Stimulated activated CD4-positive, alpha-beta T cell treated with anti-CD3 and anti-CD28 coated beads, TNF-alpha, amount 100 ng/mL, for 4 hours (primary cell): ENCODE results near the gene SESTD1.

ENCODE experiments used
- DNase-seq, 3 experiments: peaks; one replicate each; pipeline ENCODE4 v3.0.0-alpha.2; 2020; ENCODE audit warnings: low read depth in 3 of 3

SESTD1 gene

GRCh38 chr2:179264368-179265081 lies at the start of gene SESTD1:
SESTD1 (minus strand) TSS chr2:179264832; CDS start chr2:179191841, 72,991 bp downstream.
- peak; percentile 39 to 48 (median 44) for DNase-seq

- DNase-seq: no peak
Observed at GRCh38 chr2:179313057-179313456, 48.4 kb upstream of the SESTD1 start.

- DNase-seq: no peak
Observed at GRCh38 chr2:179311101-179311500, 46.5 kb upstream of the SESTD1 start.

- DNase-seq: no peak
Observed at GRCh38 chr2:179307616-179308371, 43.2 kb upstream of the SESTD1 start.

- no peak for DNase-seq
Observed at GRCh38 chr2:179305125-179305524, 40.5 kb upstream of the SESTD1 start.

DNA sequence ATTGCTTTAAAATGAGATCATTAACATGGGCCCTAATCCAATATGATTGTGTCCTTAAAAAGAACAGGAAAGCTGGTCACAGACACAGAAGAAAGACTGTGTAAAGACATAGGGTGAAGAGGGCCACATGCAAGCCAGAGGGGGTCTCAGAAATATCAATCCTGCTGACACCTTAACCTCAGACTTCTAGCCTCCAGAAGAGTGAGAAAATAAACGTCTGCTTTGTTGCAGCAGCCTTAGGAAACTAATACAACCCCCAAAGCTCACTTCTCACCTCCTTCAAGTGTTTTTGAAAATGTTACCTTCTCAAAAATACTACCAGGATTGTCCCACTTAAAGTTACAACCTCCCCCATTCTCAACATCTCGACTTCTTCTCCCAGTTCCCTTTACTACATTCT lies 39.8 kb upstream of the SESTD1 start:
- no peak for DNase-seq

DNA sequence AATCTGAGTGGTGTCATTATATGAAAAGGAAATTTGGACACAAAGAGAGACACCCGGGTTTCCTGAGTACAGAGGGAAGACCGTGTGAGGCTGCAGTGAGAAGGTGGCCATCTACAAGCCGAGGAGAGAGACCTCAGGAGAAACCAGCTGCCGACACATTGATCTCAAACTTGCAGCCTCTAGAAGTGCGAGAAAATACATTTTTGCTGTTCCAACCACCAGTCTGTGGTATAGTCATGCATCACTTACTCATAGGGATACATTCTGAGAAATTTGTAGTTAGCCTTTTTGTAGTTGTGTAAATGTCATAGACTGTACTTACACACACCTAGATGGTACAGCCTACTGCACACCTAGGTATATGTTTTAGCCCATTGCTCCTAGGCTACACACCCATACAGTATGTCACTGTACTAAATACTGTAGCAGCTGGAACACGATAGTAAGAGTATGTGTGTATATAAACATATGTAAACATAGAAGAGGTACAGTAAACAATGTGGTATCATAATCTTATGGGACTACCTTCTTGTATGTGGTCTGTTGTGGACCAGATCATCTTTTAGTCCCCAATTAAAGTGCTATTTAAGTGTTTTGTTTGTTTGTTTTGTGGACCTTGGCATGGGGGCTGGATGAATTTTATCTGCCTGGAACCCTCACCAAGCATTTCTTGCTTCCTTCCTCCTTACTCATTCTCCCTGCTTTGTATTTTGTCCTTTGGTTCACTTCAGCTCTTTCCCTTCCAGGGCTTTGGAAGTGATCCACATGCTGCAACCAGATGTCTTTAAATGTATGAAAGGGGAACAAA lies 38.3 kb upstream of the SESTD1 start:
- no peak for DNase-seq

DNA sequence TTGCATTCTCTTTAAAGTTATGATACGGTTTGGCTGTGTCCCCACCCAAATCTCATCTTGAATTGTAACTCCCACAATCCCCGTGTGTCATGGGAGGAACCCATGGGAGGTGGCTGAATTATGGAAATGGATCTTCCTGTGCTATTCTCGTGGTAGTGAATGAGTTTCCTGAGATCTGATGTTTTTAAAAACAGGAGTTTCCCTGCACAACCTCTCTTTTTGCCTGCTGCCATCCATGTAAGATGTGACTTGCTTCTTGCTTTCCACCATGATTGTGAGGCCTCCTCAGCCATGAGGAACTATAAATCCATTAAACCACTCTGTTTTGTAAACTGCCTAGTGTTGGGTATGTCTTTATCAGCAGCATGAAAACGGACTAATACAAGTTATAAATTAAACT lies 37.5 kb upstream of the SESTD1 start:
- DNase-seq: no peak

- no peak for DNase-seq
Observed at GRCh38 chr2:179298666-179299065, 34.0 kb upstream of the SESTD1 start.

GRCh38 chr2:179297927-179298326 lies 33.3 kb upstream of the SESTD1 start:
- DNase-seq: no peak

DNA sequence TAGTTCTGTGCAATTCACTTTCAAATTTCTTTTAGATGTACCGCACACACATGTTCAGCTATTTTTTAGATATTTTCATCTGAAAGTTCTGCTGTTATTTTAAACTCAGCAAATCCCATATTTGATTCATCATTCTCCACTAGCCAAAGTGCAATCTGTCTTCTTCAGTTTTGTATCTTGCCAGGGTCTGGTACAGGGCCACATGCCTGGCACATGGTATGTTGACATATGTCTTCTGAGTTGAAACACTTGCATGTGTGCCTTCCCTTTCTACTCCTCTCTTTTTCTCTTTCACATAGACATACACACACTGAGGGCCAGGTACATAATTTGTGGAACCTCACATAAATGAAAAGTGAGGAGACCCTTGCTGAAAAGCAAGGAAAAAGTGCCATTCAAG lies 25.7 kb upstream of the SESTD1 start:
- no peak for DNase-seq

DNA sequence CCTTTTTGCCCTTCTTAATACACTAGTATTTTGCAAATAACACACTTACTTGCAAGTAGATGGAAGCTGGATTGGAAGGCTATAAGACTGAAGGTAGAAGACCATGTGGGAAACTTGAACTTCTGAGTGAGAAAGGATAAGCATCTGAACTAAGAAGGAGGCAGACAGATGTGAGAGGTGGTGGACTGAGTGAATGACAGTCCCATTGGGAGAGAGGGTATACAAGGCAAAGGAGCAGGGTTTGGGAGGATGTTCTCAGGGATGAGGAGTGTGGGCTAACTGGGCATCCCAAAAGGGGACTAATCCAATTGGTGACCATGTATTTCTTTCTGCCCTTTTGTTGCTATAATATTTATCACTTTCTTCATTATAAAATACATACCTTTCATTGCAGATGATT lies 20.4 kb upstream of the SESTD1 start:
- DNase-seq: no peak

GRCh38 chr2:179277429-179278196 lies 13.0 kb upstream of the SESTD1 start:
- no peak for DNase-seq

DNA sequence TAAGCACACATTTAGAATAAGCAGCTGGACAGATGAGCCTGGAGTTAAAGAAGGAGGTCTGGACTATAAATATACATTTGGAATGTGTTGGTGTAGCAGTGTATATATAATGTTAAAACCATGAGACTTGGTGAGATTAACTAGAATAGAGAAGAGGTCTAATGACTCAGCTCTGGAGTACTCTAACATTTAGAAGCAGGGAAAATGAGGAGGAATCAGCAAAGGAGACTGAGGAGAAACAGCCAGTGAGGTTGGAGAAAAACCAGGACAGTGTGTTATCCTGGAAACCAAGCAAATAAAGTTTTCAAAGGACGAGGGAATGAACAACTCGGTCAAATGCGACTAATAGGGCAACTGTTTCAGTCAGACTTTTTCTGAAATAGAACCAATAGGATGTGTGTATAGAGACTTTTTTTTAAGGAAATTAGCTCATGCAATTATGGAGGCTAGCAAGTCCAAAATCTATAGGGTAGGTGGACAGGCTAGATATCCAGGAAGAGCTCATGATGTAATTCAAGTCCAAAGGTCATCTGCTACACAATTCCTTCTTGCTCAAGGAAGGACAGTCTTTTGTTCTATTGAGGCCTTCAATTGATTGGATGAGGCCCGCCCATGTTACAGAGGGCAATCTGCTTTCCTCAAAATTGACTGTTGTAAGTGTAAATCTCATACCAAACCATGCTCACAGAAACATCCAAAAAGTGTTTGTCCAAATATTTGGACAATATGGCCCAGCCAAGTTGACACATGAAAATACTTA lies 10.8 kb upstream of the SESTD1 start:
- no peak for DNase-seq

DNA sequence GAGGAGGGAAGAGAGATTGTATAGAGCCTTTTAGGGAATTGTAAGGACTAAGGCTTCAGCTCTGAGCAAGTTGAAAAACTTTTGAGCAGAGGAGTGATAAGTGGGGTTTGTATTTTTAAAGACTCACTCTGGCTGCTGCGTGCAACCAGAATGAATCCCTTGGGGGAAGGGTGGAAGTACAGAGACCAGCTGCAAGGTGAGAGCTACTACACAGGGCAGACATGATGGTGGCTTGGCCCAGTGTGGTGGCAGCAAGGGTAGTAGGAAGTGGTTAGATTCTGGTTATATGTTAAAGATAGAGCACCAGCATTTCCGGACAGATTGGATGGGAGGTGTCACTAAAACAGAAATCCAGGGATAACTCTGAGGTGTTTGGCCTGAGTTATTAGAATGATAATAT lies 10.1 kb upstream of the SESTD1 start:
- no peak for DNase-seq

DNA sequence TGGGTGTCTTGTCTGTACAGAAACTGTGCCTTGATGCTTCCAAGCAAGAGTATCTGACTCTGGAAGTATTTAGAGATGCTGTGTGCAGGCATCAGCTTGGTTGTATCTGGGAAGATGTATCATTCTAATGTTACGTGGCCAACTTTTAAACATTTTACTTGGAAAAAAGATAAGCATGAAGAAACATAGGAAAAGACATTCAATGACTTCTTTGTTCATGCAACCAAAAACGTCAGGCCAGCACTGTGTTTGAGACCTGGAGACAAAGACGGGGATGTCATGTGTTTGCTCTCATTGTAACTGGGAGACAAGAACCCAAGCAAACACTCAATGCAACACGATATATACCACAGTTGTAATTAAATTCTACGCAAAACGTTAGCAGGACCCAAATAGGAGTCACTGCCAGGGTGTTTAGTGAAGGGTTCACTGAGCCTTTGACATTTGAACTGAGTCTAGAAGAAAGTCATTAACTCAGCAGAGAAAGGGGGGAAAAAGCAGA lies 8.9 kb upstream of the SESTD1 start:
- DNase-seq: no peak

- no peak for DNase-seq
Observed at GRCh38 chr2:179272406-179273192, 8.0 kb upstream of the SESTD1 start.

- no peak for DNase-seq
Observed at GRCh38 chr2:179270689-179271088, 6.1 kb upstream of the SESTD1 start.

GRCh38 chr2:179268277-179268925 lies 3.8 kb upstream of the SESTD1 start:
- DNase-seq: no peak
